MM.1S (cell line): ENCODE data around the gene IKBKG.
A peak's percentile ranks its signal among the peaks of the same experiment; 100 is the strongest.

Experiments used
- DNase-seq: peaks from one replicate; pipeline ENCODE4 v3.0.0-alpha.2; 2015
- H2AFZ ChIP-seq: fragments of 300-600 bp; sonication (generic); 2 replicates; pipeline ENCODE4 v1.6.0; 2016; ENCODE audit warnings: antibody characterized with exemption, low read length
- H3F3A ChIP-seq: fragments of 300-600 bp; sonication (generic); 2 replicates; pipeline ENCODE4 v1.6.1; 2016; ENCODE audit warnings: mild to moderate bottlenecking, antibody characterized with exemption, low read length, moderate library complexity, mixed read lengths; ENCODE audit not compliant: insufficient read depth
- H3K27ac ChIP-seq: fragments of 300-600 bp; sonication (generic); 2 replicates; pipeline ENCODE4 v1.5.1; 2016; ENCODE audit warnings: mild to moderate bottlenecking, low read length
- H3K27me3 ChIP-seq: fragments of 300-600 bp; sonication (generic); replicated peaks from 2 replicates; pipeline ENCODE4 v1.6.0; 2016; ENCODE audit warnings: low read length; ENCODE audit not compliant: insufficient read depth
- H3K36me3 ChIP-seq: fragments of 300-600 bp; sonication (generic); replicated peaks from 2 replicates; pipeline ENCODE4 v1.6.1; 2016; ENCODE audit warnings: mild to moderate bottlenecking, low read length, mixed read lengths; ENCODE audit not compliant: insufficient read depth
- H3K4me1 ChIP-seq: fragments of 300-600 bp; sonication (generic); 2 replicates; pipeline ENCODE4 v1.6.1; 2016; ENCODE audit warnings: low read length, mixed read lengths
- H3K4me2 ChIP-seq: fragments of 300-600 bp; sonication (generic); 2 replicates; pipeline ENCODE4 v1.6.0; 2016; ENCODE audit warnings: low read depth, low read length
- H3K4me3 ChIP-seq: fragments of 300-600 bp; sonication (generic); 2 replicates; pipeline ENCODE4 v1.5.1; 2016; ENCODE audit warnings: low read length, mixed read lengths
- H3K79me2 ChIP-seq: fragments of 300-600 bp; sonication (generic); 2 replicates; pipeline ENCODE4 v1.6.1; 2016; ENCODE audit warnings: mixed run types, low read length, mixed read lengths
- H3K9ac ChIP-seq: fragments of 300-600 bp; sonication (generic); 2 replicates; pipeline ENCODE4 v1.6.1; 2016; ENCODE audit warnings: low read length, mixed read lengths
- H3K9me2 ChIP-seq: fragments of 300-600 bp; sonication (generic); replicated peaks from 2 replicates; pipeline ENCODE4 v1.6.1; 2016; ENCODE audit warnings: mild to moderate bottlenecking, low read length, mixed read lengths; ENCODE audit not compliant: insufficient read depth
- H3K9me3 ChIP-seq: fragments of 300-600 bp; sonication (generic); replicated peaks from 2 replicates; pipeline ENCODE4 v1.6.1; 2016; ENCODE audit warnings: mild to moderate bottlenecking, low read length, mixed read lengths; ENCODE audit not compliant: insufficient read depth
- H4K20me1 ChIP-seq: fragments of 300-600 bp; sonication (generic); 2 replicates; pipeline ENCODE4 v1.6.1; 2016; ENCODE audit warnings: mild to moderate bottlenecking, low read length, moderate library complexity, mixed read lengths; ENCODE audit not compliant: insufficient read depth
- CTCF ChIP-seq: fragments of 300-600 bp; sonication (generic); IDR thresholded peaks from 2 replicates; pipeline ENCODE4 v1.5.1; 2016; ENCODE audit warnings: antibody characterized with exemption, low read length, mixed read lengths
- EZH2 ChIP-seq: fragments of 300-600 bp; sonication (generic); optimal IDR thresholded peaks from 2 replicates; pipeline ENCODE3; 2017; ENCODE audit warnings: low read depth, mild to moderate bottlenecking, antibody characterized with exemption, low read length, mixed read lengths
- EZH2phosphoT487 ChIP-seq: fragments of 300-600 bp; sonication (generic); IDR thresholded peaks from 2 replicates; pipeline ENCODE4 v1.6.1; 2018; ENCODE audit warnings: antibody characterized with exemption, low read length

IKBKG gene

DNA sequence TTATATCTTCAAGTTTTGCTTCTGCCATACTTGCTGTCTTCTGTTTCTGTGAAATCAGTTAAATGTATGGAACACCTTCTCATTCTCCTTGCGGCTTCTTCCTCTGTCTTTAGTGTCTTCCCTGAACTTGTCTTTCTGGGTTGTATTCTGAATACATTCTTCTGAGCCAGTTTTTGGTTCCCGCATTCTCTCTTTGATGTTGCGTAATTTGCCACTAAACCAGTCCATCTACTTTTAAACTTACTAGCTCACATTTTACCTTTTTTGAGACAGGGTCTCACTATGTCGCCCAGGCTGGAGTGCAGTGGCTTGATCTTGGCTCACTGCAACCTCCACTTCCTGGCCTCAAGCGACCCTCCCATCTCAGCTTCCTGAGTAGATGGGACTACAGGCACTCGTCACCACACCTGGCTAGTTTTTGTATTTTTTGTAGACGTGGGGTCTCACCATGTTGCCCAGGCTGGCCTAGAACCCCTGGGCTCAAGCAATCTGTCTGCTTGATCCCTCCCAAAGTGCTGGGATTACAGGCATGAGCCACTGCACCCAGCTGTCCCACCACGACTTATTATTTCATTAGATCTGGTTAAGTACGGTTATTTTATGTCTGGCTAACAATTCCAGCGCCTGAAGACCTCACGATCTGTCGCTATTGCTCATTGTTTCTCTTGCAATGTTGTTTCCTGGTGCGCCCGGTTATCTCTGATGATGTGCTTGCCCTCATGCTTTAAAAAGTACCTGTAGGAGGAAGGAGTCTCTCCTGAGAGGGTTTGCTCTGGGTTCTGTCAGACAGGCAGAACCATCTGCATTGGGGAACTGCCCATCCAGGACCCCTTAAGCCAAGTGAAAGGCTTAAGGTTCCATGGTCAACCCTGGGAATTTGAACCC is 21.6 kb upstream of the IKBKG start:
- Histone ChIP-seq H3K9me3 (no peaks in the 10 kb centered on the region), H3K27ac (no peak overlapping the region), H3K36me3 (no peaks in the 10 kb centered on the region), H3K9ac (no peak overlapping the region), H3K27me3 (no peaks in the 10 kb centered on the region), H3K79me2 (no peaks in the 10 kb centered on the region), H3K9me2 (no peaks in the 10 kb centered on the region), H3K4me1 (no peaks in the 10 kb centered on the region), H4K20me1 (no peaks in the 10 kb centered on the region), H3F3A (no peaks in the 10 kb centered on the region), H3K4me2 (no peak overlapping the region), H2AFZ (no peak overlapping the region), H3K4me3 (no peak overlapping the region)
- DNase-seq: no peak
- no peak for TF ChIP-seq EZH2phosphoT487
- TF ChIP-seq EZH2: no peak
- no peak for TF ChIP-seq CTCF

DNA sequence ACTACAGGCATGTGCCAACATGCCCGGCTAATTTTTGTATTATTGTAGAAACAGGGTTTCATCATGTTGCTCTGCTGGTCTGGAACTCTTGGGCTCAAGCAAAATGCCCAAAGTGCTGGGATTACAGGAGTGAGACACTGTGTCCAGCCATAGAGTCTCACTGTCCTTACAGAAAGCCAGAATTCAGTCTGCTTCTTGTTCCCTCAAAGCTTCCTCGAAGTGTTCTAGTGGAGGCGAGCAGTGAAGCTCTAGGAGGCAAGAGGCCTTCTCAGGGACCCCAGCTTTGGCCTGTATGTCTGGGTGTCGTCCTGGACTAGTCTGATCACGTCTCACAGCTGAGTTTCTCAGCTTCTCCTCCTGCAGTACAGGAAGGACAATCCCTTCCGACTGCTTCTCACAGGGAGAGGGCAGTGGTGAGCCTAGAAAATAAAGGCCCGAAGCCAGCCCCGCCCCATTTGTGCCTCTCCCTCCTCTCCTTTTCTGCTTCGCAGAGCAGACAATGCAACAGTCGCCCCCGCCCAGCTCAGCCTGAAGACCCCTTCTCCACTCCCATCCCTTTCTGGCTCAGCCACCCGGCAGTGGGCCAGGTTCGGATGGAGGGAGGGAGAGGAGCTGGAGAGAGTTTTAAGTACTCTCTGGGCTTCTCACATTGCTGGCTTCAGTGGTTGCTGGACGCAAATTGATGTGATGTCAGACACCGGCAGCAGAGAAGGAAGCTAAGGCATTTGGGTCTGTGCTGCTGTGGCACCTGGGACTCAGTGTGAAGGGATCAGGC is 20.3 kb upstream of the IKBKG start:
- no peaks in the 10 kb centered on the region for H3K36me3 ChIP-seq
- H2AFZ ChIP-seq: peak overlapping the region; percentile 59
- no peaks in the 10 kb centered on the region for H3K9me2 ChIP-seq
- no peaks in the 10 kb centered on the region for H3K4me1 ChIP-seq
- no peaks in the 10 kb centered on the region for H3K79me2 ChIP-seq
- H3F3A ChIP-seq: no peaks in the 10 kb centered on the region
- no peaks in the 10 kb centered on the region for H3K9me3 ChIP-seq
- TF ChIP-seq EZH2 (no peak), EZH2phosphoT487 (no peak), CTCF (peak; percentile 42)
- H3K4me3 ChIP-seq: 0 out of 2 replicates have a peak overlapping the region, but pooled peaks have one; percentile 24
- peak overlapping the region; percentile 57; the same call in 1 of the 2 replicates for H3K4me2 ChIP-seq
- no peak overlapping the region for H3K27ac ChIP-seq
- H3K27me3 ChIP-seq: no peaks in the 10 kb centered on the region
- DNase-seq: peak; percentile 61
- H4K20me1 ChIP-seq: no peaks in the 10 kb centered on the region
- peak overlapping the region; percentile 14; the same call in 1 of the 2 replicates for H3K9ac ChIP-seq

- DNase-seq: no peak
- H3K9ac ChIP-seq: no peak overlapping the region
Measured at GRCh38 chrX:154529206-154529612, 18.2 kb upstream of the IKBKG start.

More at GRCh38 chrX:154529206-154529612, 18.2 kb upstream of the IKBKG start:
- Histone ChIP-seq H3K4me1 (no peaks in the 10 kb centered on the region), H3K27ac (no peak overlapping the region), H4K20me1 (no peaks in the 10 kb centered on the region), H3K27me3 (no peaks in the 10 kb centered on the region), H3K4me3 (no peak overlapping the region), H2AFZ (no peak overlapping the region), H3K4me2 (no peak overlapping the region), H3F3A (no peaks in the 10 kb centered on the region), H3K9me3 (no peaks in the 10 kb centered on the region), H3K79me2 (no peaks in the 10 kb centered on the region), H3K36me3 (no peaks in the 10 kb centered on the region), H3K9me2 (no peaks in the 10 kb centered on the region)
- no peak for TF ChIP-seq EZH2
- TF ChIP-seq CTCF: no peak
- no peak for TF ChIP-seq EZH2phosphoT487
